H1 (cell line): ENCODE results near the gene TMEM125. TPM values are rescaled to one million over a fixed set of nuclear protein-coding genes. Genes with fewer than 3 reads are reported as not detected.

Experiments
- CTCF ChIA-PET: fragments of 300-600 bp; sonication (Branson Sonifier 250); formaldehyde crosslinking; loops from one replicate; lab custom pipeline; 2021; ENCODE audit not compliant: partially characterized antibody; lab: Charles Lee
- POLR2A ChIA-PET: fragments of 300-600 bp; sonication (Branson Sonifier 250); formaldehyde crosslinking; loops from one replicate; lab custom pipeline; 2021; ENCODE audit warnings: inconsistent platforms; ENCODE audit not compliant: partially characterized antibody; lab: Charles Lee
- DNase-seq, 2 experiments: peaks; one replicate each; pipeline versions ENCODE4 v3.0.0 to v3.0.0-alpha.2; 2010 to 2022; ENCODE audit warnings: low spot score in 2 of 2, low read depth in 1 of 2, mixed read lengths in 1 of 2
- FAIRE-seq: peaks from 2 replicates; lab custom pipeline; 2011; peaks lifted over from hg19 to GRCh38; lab: Jason Lieb, UNC
- H2AFZ ChIP-seq: 2 replicates; pipeline ENCODE4 v1.8.1; 2012; ENCODE audit warnings: low read length, inconsistent platforms
- H2AK5ac ChIP-seq: 2 replicates; pipeline ENCODE4 v1.6.1; 2013; ENCODE audit warnings: low read depth, low read length
- H2BK120ac ChIP-seq: replicated peaks from 2 replicates; pipeline ENCODE3; 2013; ENCODE audit warnings: low read depth, low read length, inconsistent platforms
- H2BK12ac ChIP-seq: 2 replicates; pipeline ENCODE4 v1.6.1; 2013; ENCODE audit warnings: low read depth, low read length
- H2BK15ac ChIP-seq: 2 replicates; pipeline ENCODE4 v1.6.1; 2013; ENCODE audit warnings: low read length
- H2BK20ac ChIP-seq: 2 replicates; pipeline ENCODE4 v1.6.1; 2013; ENCODE audit warnings: low read length
- H2BK5ac ChIP-seq: 2 replicates; pipeline ENCODE4 v1.6.1; 2013; ENCODE audit warnings: low read depth, low read length
- H3K14ac ChIP-seq: 2 replicates; pipeline ENCODE4 v1.6.1; 2013; ENCODE audit warnings: inconsistent platforms; ENCODE audit not compliant: insufficient read length
- H3K18ac ChIP-seq: 2 replicates; pipeline ENCODE4 v1.6.1; 2013; ENCODE audit warnings: low read length; ENCODE audit errors: extremely low read depth
- H3K23ac ChIP-seq: 2 replicates; pipeline ENCODE4 v1.6.1; 2013; ENCODE audit warnings: inconsistent platforms; ENCODE audit not compliant: insufficient read length
- H3K23me2 ChIP-seq: 2 replicates; pipeline ENCODE4 v1.6.1; 2013; ENCODE audit warnings: low read depth, low read length
- H3K27ac ChIP-seq: 2 replicates; pipeline ENCODE4 v1.6.1; 2011; ENCODE audit warnings: low read depth, low read length, inconsistent platforms
- H3K27me3 ChIP-seq, 4 experiments: replicated peaks in 1 of 4; 1 replicate in 1 of 4; 2 replicates in 3 of 4; pipeline versions ENCODE4 v1.6.1 to v1.8.1; 2011 to 2013; ENCODE audit warnings: low read length in 3 of 4, mild to moderate bottlenecking in 3 of 4, inconsistent platforms in 2 of 4, mixed read lengths in 2 of 4, moderate library complexity in 1 of 4; ENCODE audit not compliant: control insufficient read depth in 3 of 4, insufficient read depth in 3 of 4; ENCODE audit errors: extremely low read depth in 1 of 4
- H3K36me3 ChIP-seq, 4 experiments: 2 replicates each; pipeline versions ENCODE4 v1.6.1 to v1.8.1; 2011 to 2013; ENCODE audit warnings: mild to moderate bottlenecking in 4 of 4, low read length in 3 of 4, moderate library complexity in 2 of 4, control low read depth in 1 of 4, inconsistent platforms in 1 of 4; ENCODE audit not compliant: insufficient read depth in 4 of 4, control insufficient read depth in 2 of 4
- H3K4ac ChIP-seq: replicated peaks from 2 replicates; pipeline ENCODE3; 2013; ENCODE audit warnings: low read length, low read depth, mixed read lengths, inconsistent platforms; ENCODE audit not compliant: insufficient read length
- H3K4me1 ChIP-seq, 4 experiments: replicated peaks in 1 of 4; 1 replicate in 1 of 4; 2 replicates in 3 of 4; pipeline versions ENCODE4 v1.6.1 to v1.8.1; 2011 to 2013; ENCODE audit warnings: low read length in 3 of 4, inconsistent platforms in 2 of 4, mixed read lengths in 1 of 4; ENCODE audit not compliant: insufficient read depth in 4 of 4, control insufficient read depth in 3 of 4
- H3K4me2 ChIP-seq, 2 experiments: 2 replicates each; pipeline versions ENCODE4 v1.6.1 to v1.8.1; 2011 to 2013; ENCODE audit warnings: low read depth in 2 of 2, low read length in 2 of 2, control low read depth in 1 of 2, inconsistent platforms in 1 of 2, mild to moderate bottlenecking in 1 of 2; ENCODE audit not compliant: insufficient read depth in 1 of 2
- H3K4me3 ChIP-seq, 4 experiments: fragments of 200-600, 300-600 bp in 1 of 4; sonication (generic), shearing (Covaris generic), sonication (Bioruptor Twin) in 1 of 4; 2 replicates each; pipeline versions ENCODE4 v1.5.1 to v1.8.1; 2011 to 2016; ENCODE audit warnings: low read length in 4 of 4, low read depth in 3 of 4, control low read depth in 2 of 4, inconsistent platforms in 2 of 4, mild to moderate bottlenecking in 2 of 4, mixed read lengths in 1 of 4, moderate library complexity in 1 of 4; ENCODE audit not compliant: insufficient read depth in 2 of 4; ENCODE audit errors: extremely low read depth in 1 of 4
- H3K56ac ChIP-seq: replicated peaks from 2 replicates; pipeline ENCODE3; 2013; ENCODE audit warnings: low read depth, mild to moderate bottlenecking, mixed read lengths, low read length, inconsistent platforms; ENCODE audit not compliant: insufficient read length
- H3K79me1 ChIP-seq: 2 replicates; pipeline ENCODE4 v1.6.1; 2013; ENCODE audit warnings: low read depth, low read length, control low read depth
- H3K79me2 ChIP-seq, 2 experiments: 2 replicates each; pipeline versions ENCODE4 v1.6.1 to v1.8.1; 2012 to 2013; ENCODE audit warnings: low read length in 2 of 2, mild to moderate bottlenecking in 2 of 2, inconsistent platforms in 1 of 2; ENCODE audit not compliant: insufficient read depth in 2 of 2, control insufficient read depth in 1 of 2
- H3K9ac ChIP-seq, 4 experiments: replicated peaks in 1 of 4; 1 replicate in 1 of 4; 2 replicates in 3 of 4; pipeline versions ENCODE4 v1.6.1 to v1.8.1; 2011 to 2013; ENCODE audit warnings: low read depth in 3 of 4, low read length in 3 of 4, control low read depth in 2 of 4, mild to moderate bottlenecking in 2 of 4, moderate library complexity in 2 of 4, inconsistent platforms in 1 of 4; ENCODE audit errors: extremely low read depth in 1 of 4
- H3K9me3 ChIP-seq, 2 experiments: 2 replicates each; pipeline versions ENCODE4 v1.6.1 to v1.8.1; 2012 to 2013; ENCODE audit warnings: mild to moderate bottlenecking in 2 of 2, moderate library complexity in 2 of 2, control low read depth in 1 of 2, inconsistent platforms in 1 of 2, low read depth in 1 of 2, low read length in 1 of 2, mixed read lengths in 1 of 2; ENCODE audit not compliant: insufficient read depth in 2 of 2
- H4K20me1 ChIP-seq, 2 experiments: replicated peaks in 1 of 2; 2 replicates each; pipeline versions ENCODE3 to v1.8.1; 2011 to 2013; ENCODE audit warnings: inconsistent platforms in 2 of 2, low read length in 2 of 2, mild to moderate bottlenecking in 1 of 2; ENCODE audit not compliant: insufficient read depth in 2 of 2, control insufficient read depth in 1 of 2
- H4K5ac ChIP-seq: 2 replicates; pipeline ENCODE4 v1.6.1; 2013; ENCODE audit warnings: low read length, low read depth, mixed read lengths, inconsistent platforms; ENCODE audit not compliant: insufficient read length
- H4K8ac ChIP-seq: 2 replicates; pipeline ENCODE4 v1.8.0; 2013; ENCODE audit warnings: mild to moderate bottlenecking, moderate library complexity, low read length, inconsistent platforms; ENCODE audit not compliant: insufficient read depth; ENCODE audit errors: extremely low read depth
- H4K91ac ChIP-seq: replicated peaks from 2 replicates; pipeline ENCODE3; 2013; ENCODE audit warnings: low read length, mixed read lengths, inconsistent platforms; ENCODE audit not compliant: insufficient read length
- CBX8 ChIP-seq: fragments of 300-800, 300-1000 bp; sonication (generic); IDR thresholded peaks from 2 replicates; pipeline ENCODE4 v1.7.1; 2016; ENCODE audit warnings: low read depth, low read length, borderline replicate concordance
- CEBPB ChIP-seq: IDR thresholded peaks from 2 replicates; pipeline ENCODE4 v1.6.1; 2012; ENCODE audit warnings: low read depth, low read length
- FOSL1 ChIP-seq: IDR thresholded peaks from 2 replicates; pipeline ENCODE4 v1.6.1; 2011; ENCODE audit warnings: mild to moderate bottlenecking, low read depth, low read length, moderate library complexity; ENCODE audit not compliant: insufficient read depth
- HDAC2 ChIP-seq, 2 experiments: fragments of 300-600 bp in 1 of 2; sonication (generic) in 1 of 2; IDR thresholded peaks; 2 replicates each; pipeline ENCODE4 v1.6.1; 2011 to 2012; ENCODE audit warnings: low read depth in 2 of 2, low read length in 2 of 2, mild to moderate bottlenecking in 2 of 2, moderate library complexity in 2 of 2, borderline replicate concordance in 1 of 2, inconsistent platforms in 1 of 2
- KDM1A ChIP-seq: fragments of 200-600, 300-600 bp; sonication (generic); IDR thresholded peaks from 2 replicates; pipeline ENCODE4 v1.7.1; 2016; ENCODE audit warnings: mild to moderate bottlenecking, low read length, borderline replicate concordance
- POLR2A ChIP-seq, 2 experiments: IDR thresholded peaks; 1 replicate in 1 of 2; 2 replicates in 1 of 2; pipeline ENCODE4 v1.6.1; 2011; ENCODE audit warnings: low read depth in 2 of 2, low read length in 2 of 2, mild to moderate bottlenecking in 2 of 2; ENCODE audit errors: control extremely low read depth in 1 of 2
- POLR2AphosphoS5 ChIP-seq: IDR thresholded peaks from 2 replicates; pipeline ENCODE4 v1.6.1; 2011; ENCODE audit warnings: low read depth, low read length
- RXRA ChIP-seq: IDR thresholded peaks from 2 replicates; pipeline ENCODE4 v1.6.1; 2011; ENCODE audit warnings: low read depth, mild to moderate bottlenecking, low read length, moderate library complexity; ENCODE audit not compliant: insufficient read depth
- SIN3A ChIP-seq, 2 experiments: IDR thresholded peaks in 1 of 2; conservative IDR thresholded peaks in 1 of 2; 2 replicates each; pipeline ENCODE4 v1.6.1; 2011 to 2012; ENCODE audit warnings: low read length in 2 of 2, improper control_type of control experiment in 1 of 2, low read depth in 1 of 2, mild to moderate bottlenecking in 1 of 2
- SIRT6 ChIP-seq: IDR thresholded peaks from one replicate; pipeline ENCODE4 v1.7.1; 2012; ENCODE audit warnings: low read length, inconsistent platforms
- SP1 ChIP-seq: IDR thresholded peaks from 2 replicates; pipeline ENCODE4 v1.6.1; 2011; ENCODE audit warnings: low read depth, low read length
- SP2 ChIP-seq: IDR thresholded peaks from 2 replicates; pipeline ENCODE4 v1.6.1; 2012; ENCODE audit warnings: mild to moderate bottlenecking, low read length, inconsistent platforms
- SP4 ChIP-seq: IDR thresholded peaks from 2 replicates; pipeline ENCODE4 v1.6.1; 2012; ENCODE audit warnings: low read length, inconsistent platforms
- SRF ChIP-seq: IDR thresholded peaks from 2 replicates; pipeline ENCODE4 v1.6.1; 2011; ENCODE audit warnings: mild to moderate bottlenecking, low read depth, low read length, moderate library complexity
- TAF1 ChIP-seq: IDR thresholded peaks from 2 replicates; pipeline ENCODE4 v1.6.1; 2011; ENCODE audit warnings: mild to moderate bottlenecking, low read depth, low read length
- TAF7 ChIP-seq: optimal IDR thresholded peaks from 2 replicates; pipeline ENCODE3; 2011; ENCODE audit warnings: low read depth, mild to moderate bottlenecking, inconsistent platforms, low read length, moderate library complexity, borderline replicate concordance
- YY1 ChIP-seq: IDR thresholded peaks from 2 replicates; pipeline ENCODE4 v1.6.1; 2011; ENCODE audit warnings: low read depth, mild to moderate bottlenecking, low read length
- polyA plus RNA-seq, 7 experiments: library from polyadenylated mRNA; depleted of rRNA in 3 of 7; stranded (reverse) in 5 of 7; unstranded in 2 of 7; fragments of >200 nt in 5 of 7; fragments of 200-250 nt in 2 of 7; gene quantifications; 1 replicate in 5 of 7; 2 replicates in 1 of 7; 4 replicates in 1 of 7; pipeline versions ENCODE4 v1.2.1 to v1.2.3, GENCODE V29; 2011 to 2013; ENCODE audit warnings: missing spikeins in 2 of 7, mixed read lengths in 2 of 7
- total RNA-seq: library from RNA; stranded (reverse); fragmentation: NEBNext Ultra II Directional; extraction: Animal tissue kit (Norgen Biotek cat#: 25700); gene quantifications from 2 replicates; pipeline ENCODE4 v1.2.1, GENCODE V29; 2021

The TMEM125 gene
- total and polyA plus RNA-seq, 2 of the 8 experiments (the other 6 are each of a cell fraction or from before 2014, with no cell fraction given), result 26.5 to 46.7 TPM

GRCh38 chr1:43299101-43299500, 29.3 kb downstream of the TMEM125 start:
- Histone ChIP-seq H3K4me3 (no peak overlapping the region), H3K4ac (no peak overlapping the region), H4K8ac (no peak overlapping the region), H3K27me3 (no peaks in the 10 kb centered on the region), H3K79me1 (no peaks in the 10 kb centered on the region), H3K27ac (no peak overlapping the region), H2BK12ac (no peak overlapping the region), H2BK5ac (no peak overlapping the region), H3K23ac (no peak overlapping the region), H2BK20ac (no peak overlapping the region), H3K9ac (no peak overlapping the region), H3K36me3 (no peaks in the 10 kb centered on the region), H4K5ac (no peak overlapping the region), H3K18ac (no peak overlapping the region), H2AK5ac (no peak overlapping the region), H2BK15ac (no peak overlapping the region), H3K79me2 (no peaks in the 10 kb centered on the region), H2AFZ (peak overlapping the region; percentile 70; the same call in 1 of the 2 replicates), H4K20me1 (no peaks in the 10 kb centered on the region), H4K91ac (no peak overlapping the region), H3K56ac (no peak overlapping the region), H3K4me1 (peaks cover 1 to 8% (median 6%) of the 10 kb centered on the region in 4 experiments; a peak in 5 of 7 replicates), H2BK120ac (no peak overlapping the region), H3K9me3 (no peaks in the 10 kb centered on the region), H3K14ac (no peak overlapping the region), H3K23me2 (no peaks in the 10 kb centered on the region; the same call in 1 of the 2 replicates), H3K4me2 (no peak overlapping the region)
- FAIRE-seq, result no peak
- POLR2A ChIA-PET, result interaction anchor here (0.7 to 1.4 kb wide), 2 partner anchors 13 to 14 kb away, joined by 3 read pairs; partner anchors contain the start of gene C1orf210
- DNase-seq, result no peak
- CTCF ChIA-PET, result interaction anchor here (0.7 to 1.5 kb wide), 3 partner anchors 13 to 59 kb away, joined by 3 read pairs; no protein-coding TSS in a partner anchor
- TF ChIP-seq SP2 (no peak), POLR2A (IDR thresholded peaks at IDR 0.05; ENCODE audit: control extremely low read depth in 1 of 2, low read depth in 2 of 2, low read length in 2 of 2) (no peak), POLR2AphosphoS5 (no peak), TAF1 (no peak), RXRA (no peak), CBX8 (no peak), CEBPB (no peak), TAF7 (no peak), FOSL1 (no peak), SP1 (no peak), HDAC2 (IDR thresholded peaks at IDR 0.05; ENCODE audit: borderline replicate concordance in 1 of 2, low read depth in 2 of 2, low read length in 2 of 2) (no peak), SRF (no peak), KDM1A (no peak), SP4 (no peak), SIN3A (conservative IDR thresholded peaks at IDR 0.05 in 1 of 2, IDR thresholded peaks at IDR 0.05 in 1 of 2; ENCODE audit: low read depth in 1 of 2, low read length in 2 of 2) (no peak), YY1 (no peak), SIRT6 (no peak)
